Measurements from ENCODE around the gene NRL.

GRCh38 chr14:24098927-24099813 lies 15.6 kb downstream of the NRL start:
- no peak for TF ChIP-seq EZH2 (IDR thresholded peaks at IDR 0.05)
- TF ChIP-seq CTCF (IDR thresholded peaks at IDR 0.05) = no peak
- TF ChIP-seq EZH2phosphoT487 (IDR thresholded peaks at IDR 0.05) = no peak
